Mucosa of gallbladder (tissue), 1 donor: ENCODE data around the gene ADAMTS16. TPM values are rescaled to one million over a fixed set of nuclear protein-coding genes. Genes with fewer than 3 reads are reported as not detected.

Source experiments
- DNase-seq: peaks from one replicate; pipeline ENCODE4 v3.0.0-alpha.2; 2020; ENCODE audit warnings: low spot score
- total RNA-seq: library from RNA; stranded (reverse); gene quantifications from one replicate; pipeline ENCODE4 v1.2.1, GENCODE V29; 2021
- donor health status: DM: no; HTN: no; CAD: no.

ADAMTS16 gene
- total RNA-seq, 1 donor from 2014 or later = 0.78 TPM

DNA sequence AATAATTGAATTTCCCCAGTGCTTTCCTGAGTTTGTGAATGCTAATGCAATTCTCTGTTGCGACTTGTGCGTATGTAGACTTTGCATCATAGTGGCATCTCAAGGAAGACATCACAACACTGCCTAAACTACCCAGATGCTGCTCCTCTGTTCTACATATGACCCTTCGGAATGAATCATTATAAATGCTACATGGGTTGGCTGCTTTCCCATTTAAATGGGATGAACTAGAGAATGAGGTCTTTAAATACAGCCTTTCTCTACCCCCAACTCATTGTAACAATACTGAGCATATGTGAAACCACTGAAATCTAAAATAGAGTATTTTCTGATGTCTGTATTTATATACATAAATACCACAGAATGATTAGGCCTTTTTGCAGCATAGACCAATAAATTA lies 145.8 kb downstream of the ADAMTS16 start:
- no peak for DNase-seq

DNA sequence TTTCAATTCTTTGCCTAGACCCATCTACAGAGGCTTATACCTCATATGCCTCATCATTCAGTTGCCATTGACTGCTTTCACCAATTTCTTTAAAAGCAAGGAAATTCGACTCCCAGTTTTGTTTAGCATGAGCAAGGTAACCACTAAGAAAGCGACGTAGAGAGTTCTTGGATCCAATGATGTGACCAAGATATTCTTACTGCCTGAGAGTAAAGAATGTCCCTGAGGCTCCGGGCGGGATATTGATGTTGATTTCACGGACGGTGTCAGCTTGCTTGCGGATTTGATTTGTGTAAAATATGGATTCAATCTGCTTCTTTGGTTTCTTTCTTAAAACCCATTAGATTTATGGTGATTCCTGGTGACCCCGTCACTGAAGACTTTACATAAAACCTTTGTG lies 147.3 kb downstream of the ADAMTS16 start:
- no peak for DNase-seq

DNA sequence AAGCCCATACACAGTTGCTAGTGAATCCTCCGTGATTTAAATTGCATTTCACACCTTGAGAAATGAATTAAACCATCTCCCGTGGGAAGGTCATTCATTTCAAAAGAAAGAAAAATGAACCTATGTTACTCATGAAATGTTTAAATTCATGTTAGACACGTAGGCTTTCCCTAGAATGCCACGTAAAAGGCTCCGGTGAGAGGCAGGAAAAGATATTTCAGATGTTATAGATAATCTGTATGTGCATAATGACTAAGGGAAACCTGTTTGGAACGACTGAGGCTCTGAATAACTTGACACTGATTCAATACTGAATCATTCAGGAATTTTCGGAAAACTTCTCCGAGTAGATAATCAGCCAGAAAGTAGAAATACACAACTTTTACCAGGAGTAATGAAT lies 148.1 kb downstream of the ADAMTS16 start:
- no peak for DNase-seq

DNA sequence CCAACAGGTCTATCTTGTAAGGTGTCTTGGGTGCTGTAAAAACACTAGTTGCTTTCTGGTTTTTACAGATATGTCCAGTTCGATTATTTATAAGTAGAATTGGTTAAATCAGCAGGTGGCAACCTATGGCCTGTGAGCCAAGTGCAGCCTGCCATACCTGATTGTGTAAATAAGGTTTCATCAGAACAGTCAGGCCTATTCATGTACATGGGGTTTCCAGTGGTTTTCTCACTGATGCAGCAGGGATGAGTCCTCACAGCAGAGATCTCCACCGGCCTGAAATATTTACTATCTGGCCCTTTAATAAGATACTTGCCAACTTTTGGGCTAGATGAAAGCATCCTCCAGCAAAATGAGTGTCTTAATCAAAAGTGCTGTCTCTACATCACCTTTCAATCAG lies 149.4 kb downstream of the ADAMTS16 start:
- DNase-seq = no peak

DNA sequence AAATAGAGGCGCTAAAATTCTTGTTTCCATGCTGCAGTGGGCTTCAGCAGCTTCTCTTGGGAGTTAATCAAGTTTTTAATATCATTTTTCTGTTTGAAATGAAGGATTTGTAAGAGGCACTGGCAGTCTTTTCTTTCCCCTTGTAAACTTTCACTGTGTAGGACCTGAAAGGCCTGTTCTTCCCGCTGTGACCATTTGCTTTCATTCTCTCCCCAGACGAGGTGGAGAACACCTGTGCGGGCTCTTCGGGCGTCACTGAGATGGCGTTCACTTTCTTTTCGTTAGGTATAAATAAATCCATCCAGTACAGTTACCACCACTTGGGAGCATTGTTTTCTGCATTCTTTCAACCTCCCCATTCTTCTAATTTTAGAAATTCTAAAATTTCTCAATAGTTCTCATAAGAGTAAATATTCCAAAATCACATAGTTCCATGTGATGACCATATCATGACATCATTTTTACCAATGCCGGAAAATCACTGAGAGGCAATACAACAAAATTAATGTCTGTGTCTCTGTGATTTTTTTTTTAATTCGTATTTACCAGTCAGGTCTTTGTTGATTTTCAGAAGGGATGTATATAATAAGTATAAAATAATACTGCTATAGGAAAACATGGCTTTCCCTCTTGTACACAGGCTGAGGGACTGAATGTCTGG lies 150.7 kb downstream of the ADAMTS16 start:
- no peak for DNase-seq

DNA sequence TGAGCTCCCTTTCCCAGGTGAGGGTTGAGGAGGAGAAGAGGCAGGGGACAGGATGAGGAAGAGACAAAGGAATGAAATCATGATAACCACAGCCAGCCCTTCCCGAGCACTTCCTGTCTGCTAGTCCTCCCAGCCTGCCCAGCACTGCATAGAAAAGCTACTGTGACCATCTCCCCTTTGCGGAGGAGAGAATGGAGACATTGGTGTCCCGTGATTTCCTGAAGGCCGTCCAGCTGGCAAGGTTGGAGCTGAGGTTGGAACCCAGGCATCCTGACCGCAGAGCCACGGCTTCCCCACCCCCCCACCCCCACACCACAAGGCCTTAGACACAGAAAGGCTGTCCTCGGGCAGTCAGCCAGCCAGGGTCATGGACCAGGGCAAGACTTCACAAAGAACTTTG lies 151.2 kb downstream of the ADAMTS16 start:
- peak; percentile 63 for DNase-seq

DNA sequence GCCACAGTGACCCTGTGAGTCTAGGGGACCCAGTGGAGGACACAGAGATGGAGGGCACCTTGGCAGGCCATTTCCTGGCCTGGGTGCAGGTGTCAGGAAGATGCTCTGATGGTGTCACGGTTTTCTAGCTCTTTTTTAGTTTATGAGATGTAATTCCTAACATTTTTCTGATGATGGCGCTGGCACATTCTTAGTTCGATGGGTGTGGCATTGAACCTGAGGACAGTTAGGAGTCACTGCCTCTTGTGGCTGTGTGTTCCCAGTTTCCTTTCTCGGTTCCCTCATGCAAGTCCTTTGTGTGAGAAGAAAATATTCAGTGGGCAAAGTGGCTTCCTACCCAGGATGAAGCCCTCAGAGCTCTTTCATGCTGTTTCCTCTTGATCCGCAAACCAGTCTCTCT lies 152.9 kb downstream of the ADAMTS16 start:
- no peak for DNase-seq

DNA sequence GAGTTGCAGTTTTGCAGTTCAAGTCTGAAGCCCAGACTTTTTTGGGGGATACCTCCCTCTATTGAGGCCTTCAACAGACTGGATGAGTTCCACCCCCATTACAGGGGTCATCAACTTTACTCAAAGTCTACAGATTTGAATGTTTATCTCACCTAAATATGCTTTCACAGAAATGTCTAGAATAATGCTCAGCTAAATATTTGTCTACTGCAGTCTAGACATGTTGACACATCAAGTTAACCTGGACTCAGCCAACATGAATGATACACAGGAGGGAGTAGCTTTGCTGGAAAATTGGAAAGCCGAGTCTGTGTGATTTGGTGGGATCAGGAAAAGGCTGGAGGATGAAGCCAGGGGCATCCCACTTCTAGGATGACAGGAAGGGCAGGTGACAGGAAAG lies 154.3 kb downstream of the ADAMTS16 start:
- DNase-seq = no peak

DNA sequence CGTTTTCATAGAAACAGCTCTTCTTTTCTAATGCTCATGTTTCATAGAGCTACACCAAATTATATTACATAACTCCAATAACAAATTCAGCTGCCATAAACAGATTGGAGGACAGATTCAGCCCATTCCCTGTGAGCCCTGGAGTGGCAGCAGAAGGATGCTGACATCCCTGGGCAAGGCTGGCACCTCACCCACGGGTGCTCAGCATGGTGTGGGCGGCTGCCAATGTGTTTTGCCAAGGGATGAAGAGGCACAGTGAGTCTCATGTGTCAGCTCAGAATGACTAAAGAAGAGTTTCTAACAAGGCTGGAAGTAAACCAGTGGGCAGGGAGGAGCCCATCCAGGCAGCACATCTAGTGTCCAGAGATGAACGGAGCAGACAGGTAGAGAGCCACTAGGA lies 155.2 kb downstream of the ADAMTS16 start:
- DNase-seq = no peak

DNA sequence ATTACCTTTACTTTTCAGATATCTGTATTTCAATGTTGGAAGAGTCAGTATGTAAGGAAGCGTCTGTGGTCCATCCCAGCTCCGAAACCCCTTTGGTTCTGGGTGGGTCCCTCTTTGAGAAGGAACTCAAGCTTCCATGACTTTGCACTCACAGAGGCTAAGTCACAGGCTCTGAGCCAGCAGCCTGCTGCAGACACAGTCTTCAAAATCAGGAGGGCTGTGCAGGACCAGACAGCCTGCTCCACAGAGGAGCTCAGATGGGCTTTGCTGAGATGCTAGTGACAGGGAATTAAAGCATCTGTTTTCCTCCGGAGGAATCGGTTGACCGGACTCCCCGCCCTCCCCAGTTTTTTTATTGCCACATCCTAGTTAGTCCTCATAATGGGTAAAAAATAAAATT lies 155.9 kb downstream of the ADAMTS16 start:
- no peak for DNase-seq

DNA sequence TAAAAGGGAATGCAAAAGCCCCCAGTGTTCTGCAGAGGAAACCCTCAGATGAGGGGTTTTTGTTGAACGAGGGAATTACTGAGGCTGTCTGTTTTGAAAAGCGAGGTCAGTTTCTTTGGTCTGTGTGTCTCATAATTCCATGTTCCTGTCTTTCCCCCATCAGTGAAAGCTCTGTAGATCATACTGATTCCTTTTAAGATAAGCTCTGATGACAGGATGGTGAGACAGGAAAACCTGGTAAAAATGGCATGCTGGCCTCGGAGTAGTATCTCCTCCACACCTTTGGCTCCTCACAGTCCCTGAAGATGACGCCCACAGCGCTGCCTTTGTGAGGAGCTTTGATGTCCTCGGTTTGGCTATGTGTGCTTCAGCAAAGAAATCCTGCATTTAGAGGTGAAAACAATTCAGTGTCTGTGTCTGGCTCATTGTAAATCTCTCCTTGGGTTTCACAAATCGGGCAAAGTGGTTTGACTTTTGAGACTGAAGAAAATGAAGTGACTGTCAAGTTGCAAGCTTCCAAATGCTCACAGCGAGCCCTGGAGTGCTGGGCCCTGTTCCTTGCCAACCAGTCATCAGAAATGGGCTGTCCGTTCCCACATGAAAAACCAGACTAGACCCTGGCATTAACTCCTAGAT lies 157.4 kb downstream of the ADAMTS16 start:
- DNase-seq = no peak

DNA sequence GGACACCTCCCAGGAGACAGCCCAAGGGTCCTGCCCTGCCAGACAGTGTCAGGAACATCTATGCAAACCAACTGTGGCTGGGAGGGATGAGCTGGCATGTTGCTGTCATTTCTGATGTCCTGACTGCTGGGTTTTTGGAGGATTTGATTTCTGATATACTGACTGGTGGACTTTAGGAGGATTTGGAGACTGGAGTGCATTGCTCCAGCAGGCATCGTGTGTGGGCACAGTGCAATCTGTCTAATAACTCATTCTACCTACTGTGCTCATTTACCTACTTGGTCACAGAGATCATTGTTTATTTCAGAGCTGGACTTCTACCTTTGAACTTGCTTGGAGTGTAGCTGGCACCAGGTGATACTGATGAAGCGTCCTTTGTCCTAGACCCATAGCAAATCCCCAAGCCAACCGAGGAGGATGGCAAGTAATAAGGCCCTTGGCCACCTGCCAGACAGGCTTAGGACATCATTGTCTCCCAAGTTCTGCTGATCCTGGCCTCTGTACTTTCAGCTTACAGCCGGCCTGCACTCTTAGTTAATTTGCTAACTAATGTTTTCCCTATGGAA lies 158.0 kb downstream of the ADAMTS16 start:
- peak; percentile 92 for DNase-seq

DNA sequence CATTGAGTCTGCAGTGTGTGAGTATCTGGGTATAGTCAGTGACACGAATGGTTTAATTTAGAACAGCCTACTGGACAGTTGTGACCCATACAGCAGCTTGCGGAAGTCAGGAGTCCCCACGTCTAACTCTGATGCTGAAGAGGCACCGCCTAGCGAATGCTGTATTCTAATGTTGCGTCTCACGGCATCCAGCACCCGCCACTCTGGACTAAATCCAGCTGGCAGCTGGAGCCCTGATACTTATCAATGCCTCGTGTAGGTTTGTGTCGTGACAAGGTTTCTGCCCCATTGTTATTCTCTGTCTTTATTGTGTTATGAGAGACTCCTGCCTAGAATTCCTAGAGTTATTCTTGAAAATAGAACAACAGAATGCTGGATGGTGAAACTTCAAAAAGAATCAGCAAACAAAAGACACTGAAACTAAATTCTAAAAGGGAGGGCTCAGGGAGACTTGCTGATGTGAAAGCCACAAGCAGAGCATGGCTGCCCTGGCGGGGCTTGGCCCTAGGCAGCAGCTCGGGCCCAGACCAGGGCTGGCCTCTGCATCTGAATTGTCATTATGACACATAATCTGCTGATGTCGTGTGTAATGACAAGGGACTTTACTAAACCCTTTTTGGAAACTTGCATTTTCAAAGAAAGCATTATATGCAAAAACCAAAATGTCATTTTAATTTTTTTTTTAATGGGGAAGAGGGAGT lies 158.9 kb downstream of the ADAMTS16 start:
- DNase-seq = peak; percentile 63

DNA sequence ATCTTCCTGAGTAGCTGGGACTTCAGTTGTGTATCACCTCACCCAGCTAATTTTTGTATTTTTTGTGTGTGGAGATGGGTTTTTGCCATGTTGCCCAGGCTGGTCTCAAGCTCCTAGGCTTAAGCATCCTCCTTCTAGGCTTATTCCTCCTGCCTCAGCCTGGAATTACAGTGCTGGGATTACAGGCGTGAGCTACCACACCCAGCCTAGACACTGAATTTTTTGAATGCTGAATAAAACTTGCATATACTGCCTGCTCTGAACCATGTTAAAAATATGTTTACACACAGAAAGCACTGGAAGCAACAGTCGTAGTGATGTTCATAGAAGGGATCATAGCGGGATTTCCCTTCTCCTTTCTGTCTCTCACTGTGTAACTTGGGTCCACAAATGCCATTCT lies 161.0 kb downstream of the ADAMTS16 start:
- no peak for DNase-seq

DNA sequence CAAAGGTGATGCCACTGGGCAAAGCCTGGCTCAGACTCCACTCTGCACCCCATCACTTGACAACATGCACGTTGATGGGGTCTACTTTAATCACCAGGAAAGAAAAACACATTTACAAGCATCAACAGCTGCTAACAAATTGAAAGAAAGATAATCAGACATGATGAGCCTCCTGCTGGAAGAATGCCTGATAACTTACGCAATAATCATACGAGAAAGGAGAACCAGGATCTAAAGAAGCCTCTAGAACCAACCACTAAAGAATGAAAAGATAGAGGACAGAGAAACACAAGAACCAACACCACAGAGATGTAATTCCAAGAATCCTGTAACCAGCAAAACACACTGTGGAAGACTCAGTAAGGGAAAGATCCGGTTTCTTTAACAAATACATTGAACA lies 162.1 kb downstream of the ADAMTS16 start:
- no peak for DNase-seq

DNA sequence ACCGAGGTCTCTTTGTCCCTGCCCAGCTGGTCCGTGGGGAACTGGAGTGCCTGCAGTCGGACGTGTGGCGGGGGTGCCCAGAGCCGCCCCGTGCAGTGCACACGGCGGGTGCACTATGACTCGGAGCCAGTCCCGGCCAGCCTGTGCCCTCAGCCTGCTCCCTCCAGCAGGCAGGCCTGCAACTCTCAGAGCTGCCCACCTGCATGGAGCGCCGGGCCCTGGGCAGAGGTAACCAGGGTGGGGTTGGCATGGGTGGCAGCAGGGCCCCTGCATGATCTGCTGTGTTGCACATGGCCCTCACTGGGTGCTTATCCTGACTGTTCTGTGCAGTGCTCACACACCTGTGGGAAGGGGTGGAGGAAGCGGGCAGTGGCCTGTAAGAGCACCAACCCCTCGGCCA lies 163.1 kb downstream of the ADAMTS16 start:
- no peak for DNase-seq

DNA sequence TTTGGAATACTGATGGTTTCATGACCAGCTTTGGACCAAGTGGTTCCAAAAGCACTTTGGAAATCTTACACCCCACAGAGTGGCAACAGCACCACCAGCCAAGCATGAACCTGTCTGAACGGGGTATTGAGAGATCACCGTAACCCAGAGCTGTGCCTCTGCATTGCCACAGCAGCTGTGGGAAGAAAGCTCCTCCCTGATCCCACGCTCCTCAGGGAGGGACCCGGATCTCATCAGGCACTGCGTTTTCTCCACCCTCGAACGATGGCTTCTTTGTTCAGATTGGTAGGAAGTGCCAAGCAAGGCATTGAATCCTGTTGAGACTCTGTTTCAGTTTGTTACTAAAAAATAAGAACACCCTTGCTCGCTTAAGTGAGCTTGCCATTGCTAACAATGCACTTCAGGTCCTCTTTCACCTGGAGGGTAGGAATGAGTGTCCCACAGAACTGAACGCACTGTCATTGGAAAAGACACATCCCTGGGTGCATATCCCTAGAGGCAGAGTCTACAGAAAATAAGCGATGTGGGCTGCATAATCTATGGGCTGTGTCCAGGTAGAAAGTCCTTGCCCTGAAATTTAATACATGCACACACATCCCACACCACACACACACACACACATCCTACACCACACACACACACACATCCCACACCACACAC lies 164.4 kb downstream of the ADAMTS16 start:
- no peak for DNase-seq

DNA sequence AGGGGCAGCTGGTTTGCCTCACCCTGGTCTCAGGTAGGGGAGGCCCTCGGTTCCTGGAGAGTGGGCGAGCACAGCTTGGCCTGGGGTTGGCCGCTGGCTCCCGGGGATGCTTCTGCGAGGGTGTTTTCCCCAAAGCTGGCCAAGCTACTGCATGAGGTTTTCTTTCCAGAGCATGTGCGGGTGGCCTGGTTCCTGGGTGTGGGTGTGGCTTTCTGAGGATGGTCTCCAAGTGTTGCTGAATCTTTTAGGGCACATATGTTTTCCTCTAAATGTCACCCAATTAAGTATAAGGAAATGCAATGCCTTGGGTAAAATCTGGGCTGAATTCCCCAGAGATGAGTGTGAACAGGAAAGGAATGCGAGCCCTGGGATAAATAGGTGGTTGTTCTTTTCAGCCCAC lies 166.6 kb downstream of the ADAMTS16 start:
- no peak for DNase-seq

DNA sequence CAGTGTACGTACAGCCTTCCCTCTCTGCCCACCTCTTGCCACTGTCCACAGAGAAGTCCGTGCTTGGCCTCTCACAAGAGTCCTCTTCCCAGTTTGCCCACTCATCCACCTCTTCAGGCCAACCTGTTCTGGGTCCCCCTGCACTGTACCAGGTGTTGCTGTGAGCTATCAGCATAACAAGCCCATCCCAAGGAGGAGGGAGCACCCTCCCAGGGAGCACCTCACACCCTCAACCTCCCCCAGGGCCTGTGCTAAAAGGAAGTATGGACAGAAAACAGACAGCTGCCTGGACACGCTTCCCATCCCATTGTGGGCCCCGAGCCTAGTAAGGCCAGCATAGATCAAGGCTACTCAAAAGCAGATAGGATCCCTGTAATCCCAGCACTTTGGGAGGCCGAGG lies 168.2 kb downstream of the ADAMTS16 start:
- no peak for DNase-seq

DNA sequence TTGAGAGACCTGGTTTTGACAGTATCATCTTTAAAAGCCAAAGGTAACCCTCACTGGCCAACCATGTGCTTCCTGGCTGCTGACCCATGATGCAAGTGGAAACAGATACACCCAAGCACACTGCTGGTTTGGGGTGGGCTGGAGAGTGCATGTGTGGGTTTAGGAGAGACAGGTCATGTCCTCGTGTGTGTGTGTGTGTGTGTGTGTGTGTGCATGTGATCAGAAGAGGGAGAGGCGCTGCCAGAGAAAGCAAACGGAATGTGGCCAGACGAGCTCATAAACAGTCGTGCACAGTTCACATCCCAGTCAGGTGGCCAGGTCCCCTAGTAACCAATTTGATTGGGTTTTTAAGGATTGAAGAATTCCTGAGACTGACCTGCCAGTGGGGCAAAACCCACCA lies 169.5 kb downstream of the ADAMTS16 start:
- no peak for DNase-seq

DNA sequence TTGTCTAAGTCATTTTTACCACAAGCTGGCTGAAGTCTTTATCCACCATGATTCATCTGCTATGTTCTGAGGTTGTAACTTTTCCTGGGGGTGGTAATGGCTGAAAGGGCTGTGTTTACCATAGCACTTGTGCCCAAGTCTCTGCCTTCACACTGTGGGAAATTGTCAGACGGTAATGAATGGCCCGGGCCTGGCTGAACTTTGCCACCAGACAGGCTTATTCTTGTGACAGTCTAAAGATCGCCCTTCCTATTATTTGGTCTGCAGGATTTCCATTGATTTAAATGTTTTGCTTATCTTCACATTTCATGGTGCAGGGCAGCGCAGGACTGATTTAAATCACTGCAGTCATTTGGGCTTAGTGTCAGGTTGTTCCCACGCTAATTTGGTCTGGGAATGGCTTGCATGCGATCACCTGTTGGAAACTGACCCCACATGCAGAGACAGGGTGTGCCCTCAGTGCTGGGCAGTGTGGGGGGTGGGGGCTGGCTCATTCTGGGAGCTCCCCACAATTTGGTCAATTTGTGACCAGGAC lies 173.0 kb downstream of the ADAMTS16 start:
- peak; percentile 55 for DNase-seq

DNA sequence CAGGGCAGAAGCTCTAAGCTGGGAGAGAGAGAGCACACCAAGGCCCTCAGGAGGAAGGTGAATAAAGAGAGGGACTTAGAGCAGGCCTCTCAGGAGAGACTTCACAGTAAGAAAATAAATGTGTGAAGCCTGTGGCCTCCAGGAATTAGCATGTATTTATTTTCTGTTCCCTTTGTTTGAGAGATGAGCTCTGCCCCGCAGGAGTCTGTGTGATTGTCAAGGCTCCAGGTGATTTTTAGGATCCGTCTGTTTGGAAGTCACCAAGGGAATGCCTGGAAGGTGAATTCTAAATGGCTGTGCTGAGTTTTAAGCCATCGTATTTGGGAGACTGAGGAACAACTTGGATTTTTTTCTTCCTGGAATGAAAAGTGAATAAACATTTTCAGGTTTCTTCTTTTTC lies 174.0 kb downstream of the ADAMTS16 start:
- DNase-seq = no peak
